Activated T-cell treated with anti-CD3 and anti-CD28 coated beads, Interleukin-2, amount 50 U/mL, for 4 hours (primary cell): ENCODE measurements around the gene KCNMB1. TPM values are rescaled to one million over a fixed set of nuclear protein-coding genes. Genes with fewer than 3 reads are reported as not detected.

Experiments used
- ATAC-seq, 2 donors: fragments of 200-7000 bp; cut with Tn5 transposase; one replicate each; pipeline ENCODE4 v1.10.0; 2021
- DNase-seq: peaks from one replicate; pipeline ENCODE4 v3.0.0-alpha.2; 2020
- H3K27me3 Mint-ChIP-seq: one replicate; pipeline ENCODE4 v1.8.0; 2021; ENCODE audit warnings: low read depth, mixed read lengths
- H3K36me3 Mint-ChIP-seq: one replicate; pipeline ENCODE4 v1.8.0; 2022; ENCODE audit warnings: mixed read lengths; ENCODE audit not compliant: insufficient read depth
- H3K4me1 Mint-ChIP-seq: one replicate; pipeline ENCODE4 v1.8.0; 2021; ENCODE audit warnings: low read depth, mixed read lengths
- H3K4me3 Mint-ChIP-seq: one replicate; pipeline ENCODE4 v1.8.0; 2021; ENCODE audit warnings: mild to moderate bottlenecking, moderate library complexity, mixed read lengths
- H3K9me3 Mint-ChIP-seq: one replicate; pipeline ENCODE4 v1.8.0; 2021; ENCODE audit warnings: mixed read lengths
- total RNA-seq, 3 donors: library from RNA; stranded (reverse); gene quantifications; one replicate each; pipeline ENCODE4 v1.2.1, GENCODE V29; 2021

KCNMB1 gene
- total RNA-seq, 3 donors from 2014 or later: 0.03 TPM; not detected in 2

GRCh38 chr5:170353011-170353761 lies 36.0 kb downstream of the KCNMB1 start:
- H3K4me1 Mint-ChIP-seq: peaks cover 5% of the 10 kb centered on the region

DNA sequence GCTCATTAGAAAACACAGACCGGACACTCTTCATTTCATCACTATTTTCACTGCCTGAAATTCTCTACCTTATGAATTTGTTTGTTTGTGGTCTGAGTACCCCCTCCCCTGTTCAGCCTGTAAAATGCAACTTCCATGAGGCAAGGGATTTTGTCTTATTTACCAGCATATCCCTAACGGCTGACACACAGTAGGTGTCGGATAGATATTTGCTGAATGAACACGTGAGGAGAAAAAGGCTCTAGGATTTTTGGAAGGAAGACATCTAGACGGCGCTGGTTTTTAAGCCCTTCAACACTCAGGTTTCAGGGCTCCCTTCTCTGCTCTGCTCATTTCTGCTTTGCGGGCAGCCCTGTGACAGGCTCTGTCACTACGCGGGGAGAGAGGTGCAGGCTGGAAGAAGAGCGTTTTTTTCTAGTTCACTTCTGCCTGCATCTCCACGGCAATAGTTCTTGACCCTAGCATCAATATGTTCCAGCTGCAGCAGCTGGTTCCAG lies 41.0 kb downstream of the KCNMB1 start:
- no peaks in the 10 kb centered on the region for H3K36me3 Mint-ChIP-seq
- H3K4me1 Mint-ChIP-seq: peaks cover 4% of the 10 kb centered on the region
- no peaks in the 10 kb centered on the region for H3K9me3 Mint-ChIP-seq
- DNase-seq (no peak), ATAC-seq (no peak)
- no peak overlapping the region for H3K4me3 Mint-ChIP-seq
- H3K27me3 Mint-ChIP-seq: peaks cover 32% of the 10 kb centered on the region

More at GRCh38 chr5:170353011-170353761, 36.0 kb downstream of the KCNMB1 start:
- no peaks in the 10 kb centered on the region for H3K36me3 Mint-ChIP-seq
- no peak overlapping the region for H3K4me3 Mint-ChIP-seq
- H3K9me3 Mint-ChIP-seq: no peaks in the 10 kb centered on the region
- no peak for ATAC-seq
- peaks cover 32% of the 10 kb centered on the region for H3K27me3 Mint-ChIP-seq
- no peak for DNase-seq

GRCh38 chr5:170347022-170347567 lies 42.1 kb downstream of the KCNMB1 start:
- H3K27me3 Mint-ChIP-seq: peaks cover 27% of the 10 kb centered on the region
- no peaks in the 10 kb centered on the region for H3K36me3 Mint-ChIP-seq
- ATAC-seq (no peak), DNase-seq (no peak)
- H3K9me3 Mint-ChIP-seq: no peaks in the 10 kb centered on the region
- H3K4me1 Mint-ChIP-seq: no peaks in the 10 kb centered on the region
- no peak overlapping the region for H3K4me3 Mint-ChIP-seq

DNA sequence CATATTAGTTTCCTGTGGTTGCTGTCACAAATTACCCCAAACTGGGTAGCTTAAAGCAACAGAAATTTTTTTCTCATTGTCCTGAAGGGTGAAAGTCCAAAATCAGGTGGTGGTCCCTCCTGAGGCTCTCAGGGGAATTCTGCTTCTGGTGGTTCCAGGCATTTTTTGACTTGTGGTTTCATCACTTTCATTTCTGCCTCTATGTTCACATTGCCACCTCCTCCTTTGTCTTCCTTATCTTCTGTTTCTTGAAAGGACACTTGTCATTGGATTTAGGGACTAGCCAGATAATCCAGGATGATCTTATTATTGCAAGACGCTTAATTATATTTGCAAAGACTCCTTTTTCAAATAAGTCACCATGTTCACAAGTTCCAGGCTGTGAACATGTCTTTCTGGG lies 43.2 kb downstream of the KCNMB1 start:
- no peaks in the 10 kb centered on the region for H3K4me1 Mint-ChIP-seq
- no peak for ATAC-seq
- no peaks in the 10 kb centered on the region for H3K9me3 Mint-ChIP-seq
- no peaks in the 10 kb centered on the region for H3K36me3 Mint-ChIP-seq
- DNase-seq: no peak
- H3K27me3 Mint-ChIP-seq: peaks cover 23% of the 10 kb centered on the region
- no peak overlapping the region for H3K4me3 Mint-ChIP-seq

DNA sequence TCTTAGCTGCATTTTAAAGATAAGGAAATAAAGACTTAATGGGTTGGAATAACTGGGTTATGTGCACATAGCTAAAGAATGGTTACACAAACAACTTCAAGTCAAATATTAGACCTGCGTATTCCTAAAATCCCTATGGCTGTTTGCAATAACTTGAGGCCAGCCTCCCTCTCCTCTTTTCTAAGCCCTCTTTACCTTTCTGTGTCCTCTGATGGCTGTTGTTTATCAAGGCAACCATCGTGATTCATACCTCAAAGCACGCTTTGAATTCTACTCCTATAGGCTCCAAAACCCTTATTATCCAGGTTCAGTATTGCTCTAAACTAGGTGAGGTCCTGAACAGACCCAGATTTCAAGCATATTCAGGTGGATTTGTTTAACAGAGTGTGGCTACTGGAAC lies 46.0 kb downstream of the KCNMB1 start:
- Mint-ChIP-seq H3K9me3 (no peaks in the 10 kb centered on the region), H3K36me3 (no peaks in the 10 kb centered on the region), H3K4me1 (peaks cover 9% of the 10 kb centered on the region), H3K4me3 (no peak overlapping the region), H3K27me3 (peaks cover 10% of the 10 kb centered on the region)
- no peak for ATAC-seq
- no peak for DNase-seq

- H3K27me3 Mint-ChIP-seq: peaks cover 7% of the 10 kb centered on the region
- no peak for DNase-seq
- no peak overlapping the region for H3K4me3 Mint-ChIP-seq
- no peaks in the 10 kb centered on the region for H3K36me3 Mint-ChIP-seq
- H3K4me1 Mint-ChIP-seq: peaks cover 17% of the 10 kb centered on the region
- H3K9me3 Mint-ChIP-seq: no peaks in the 10 kb centered on the region
- ATAC-seq: no peak
Measured at GRCh38 chr5:170342153-170342725, 46.9 kb downstream of the KCNMB1 start.

DNA sequence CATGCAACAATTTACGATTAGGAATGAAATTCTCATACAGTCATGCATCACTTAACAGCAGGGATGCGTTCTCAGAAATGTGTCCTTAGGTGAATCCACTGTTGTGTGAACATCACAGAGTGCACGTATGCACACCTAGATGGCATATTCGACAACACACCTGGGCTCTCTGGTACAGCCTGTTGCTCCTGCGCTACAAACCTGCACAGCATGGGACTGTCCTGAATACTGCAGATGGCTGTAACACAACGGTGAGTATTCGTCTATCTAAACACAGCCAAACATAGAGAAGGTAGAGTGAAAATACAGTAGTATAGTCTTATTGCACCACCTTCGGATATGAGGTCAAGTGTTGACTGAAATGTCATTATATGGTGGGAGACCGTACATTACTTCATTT lies 47.6 kb downstream of the KCNMB1 start:
- Mint-ChIP-seq H3K27me3 (peaks cover 7% of the 10 kb centered on the region), H3K36me3 (no peaks in the 10 kb centered on the region)

DNA sequence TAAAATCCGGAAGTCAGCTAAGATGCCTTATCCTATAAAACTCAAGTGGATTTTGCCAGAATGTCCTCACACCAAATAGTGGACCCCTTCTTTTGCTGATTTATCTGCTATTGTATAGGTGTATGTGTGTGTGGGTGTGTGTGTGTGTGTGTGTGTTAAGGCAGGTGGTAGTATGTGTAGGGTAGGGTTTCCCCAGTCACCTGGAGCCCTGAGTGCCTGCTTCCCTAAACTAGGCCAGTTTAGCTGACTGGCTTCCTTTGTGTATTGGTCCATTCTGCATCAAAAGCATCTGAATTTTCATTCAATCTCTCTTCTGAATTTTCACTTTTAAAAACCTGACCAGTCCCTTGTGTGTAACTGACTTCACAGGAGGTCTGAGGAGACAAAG lies 49.4 kb downstream of the KCNMB1 start:
- no peak overlapping the region for H3K4me3 Mint-ChIP-seq
- DNase-seq: no peak
- H3K9me3 Mint-ChIP-seq: no peaks in the 10 kb centered on the region
- no peaks in the 10 kb centered on the region for H3K36me3 Mint-ChIP-seq
- ATAC-seq: no peak
- H3K27me3 Mint-ChIP-seq: peaks cover 3% of the 10 kb centered on the region
- peaks cover 36% of the 10 kb centered on the region for H3K4me1 Mint-ChIP-seq

More for the DNA sequence above, 47.6 kb downstream of the KCNMB1 start:
- H3K4me3 Mint-ChIP-seq: no peak overlapping the region
- ATAC-seq (no peak), DNase-seq (no peak)
- H3K4me1 Mint-ChIP-seq: peaks cover 24% of the 10 kb centered on the region
- no peaks in the 10 kb centered on the region for H3K9me3 Mint-ChIP-seq

- ATAC-seq (peak; percentile 73 to 76), DNase-seq (peak; percentile 67)
- no peak overlapping the region for H3K4me3 Mint-ChIP-seq
- H3K27me3 Mint-ChIP-seq: no peaks in the 10 kb centered on the region
- H3K9me3 Mint-ChIP-seq: no peaks in the 10 kb centered on the region
- H3K36me3 Mint-ChIP-seq: no peaks in the 10 kb centered on the region
- H3K4me1 Mint-ChIP-seq: peaks cover 36% of the 10 kb centered on the region
Measured at GRCh38 chr5:170338933-170339779, 50.0 kb downstream of the KCNMB1 start.

DNA sequence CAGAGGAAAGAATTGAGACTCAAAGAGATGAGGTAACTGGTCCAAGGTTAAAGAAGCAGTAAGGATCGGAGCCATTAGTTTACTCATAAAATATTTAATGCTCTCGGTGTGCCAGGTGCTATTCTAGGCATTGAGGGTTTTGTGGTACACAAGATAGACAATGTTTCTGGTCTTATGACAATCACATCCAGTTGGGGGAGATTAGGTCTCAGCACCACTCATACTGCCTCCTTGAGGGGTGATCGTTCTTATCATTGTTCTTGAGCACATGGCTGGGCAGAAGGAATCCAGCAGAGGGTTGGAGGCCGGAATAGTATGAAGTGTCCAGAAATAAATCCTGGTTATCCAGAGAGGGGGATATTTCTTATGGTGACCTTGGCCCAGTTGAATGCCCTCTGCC lies 50.9 kb downstream of the KCNMB1 start:
- Mint-ChIP-seq H3K36me3 (no peaks in the 10 kb centered on the region), H3K4me3 (no peak overlapping the region), H3K27me3 (no peaks in the 10 kb centered on the region), H3K9me3 (no peaks in the 10 kb centered on the region), H3K4me1 (peaks cover 36% of the 10 kb centered on the region)
- peak in 1 of 2 donors; percentile 20 for ATAC-seq
- no peak for DNase-seq

- DNase-seq (no peak), ATAC-seq (no peak)
- Mint-ChIP-seq H3K9me3 (no peaks in the 10 kb centered on the region), H3K36me3 (no peaks in the 10 kb centered on the region), H3K4me3 (no peak overlapping the region), H3K4me1 (peaks cover 36% of the 10 kb centered on the region), H3K27me3 (no peaks in the 10 kb centered on the region)
Measured at GRCh38 chr5:170337045-170337733, 52.0 kb downstream of the KCNMB1 start.

DNA sequence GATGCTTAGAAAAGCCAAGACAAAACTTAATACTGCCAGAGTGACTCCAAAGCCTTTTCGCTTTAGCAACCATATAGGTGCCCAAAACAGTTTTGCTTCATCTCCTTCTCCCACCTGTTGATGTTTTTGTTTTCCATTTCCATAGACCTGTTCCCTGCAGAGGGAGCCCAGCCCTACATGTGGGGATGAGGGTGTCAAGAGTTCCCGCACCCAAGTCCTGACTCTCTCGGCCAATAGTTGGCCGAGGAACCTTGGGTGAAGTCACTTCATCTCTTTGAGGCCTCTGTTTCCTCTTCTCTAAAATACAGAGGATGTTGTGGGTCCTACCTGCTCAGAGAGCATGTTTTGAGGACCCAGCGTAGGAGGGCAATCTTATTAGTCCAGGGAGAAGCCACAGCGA lies 53.1 kb downstream of the KCNMB1 start:
- Mint-ChIP-seq H3K4me3 (no peak overlapping the region), H3K9me3 (no peaks in the 10 kb centered on the region), H3K4me1 (peaks cover 36% of the 10 kb centered on the region), H3K36me3 (no peaks in the 10 kb centered on the region), H3K27me3 (no peaks in the 10 kb centered on the region)
- no peak for DNase-seq
- ATAC-seq: no peak

GRCh38 chr5:170334626-170335025 lies 54.5 kb downstream of the KCNMB1 start:
- H3K36me3 Mint-ChIP-seq: no peaks in the 10 kb centered on the region
- ATAC-seq (no peak), DNase-seq (peak; percentile 37)
- H3K9me3 Mint-ChIP-seq: no peaks in the 10 kb centered on the region
- H3K4me1 Mint-ChIP-seq: peaks cover 36% of the 10 kb centered on the region
- peak overlapping the region; percentile 77 for H3K4me3 Mint-ChIP-seq
- H3K27me3 Mint-ChIP-seq: no peaks in the 10 kb centered on the region
